Measurements from ENCODE around the gene GSG1L2. TPM values are rescaled to one million over a fixed set of nuclear protein-coding genes. Genes with fewer than 3 reads are reported as not detected.

GSG1L2 gene
- total RNA-seq, 1 donor from 2014 or later, result not detected

DNA sequence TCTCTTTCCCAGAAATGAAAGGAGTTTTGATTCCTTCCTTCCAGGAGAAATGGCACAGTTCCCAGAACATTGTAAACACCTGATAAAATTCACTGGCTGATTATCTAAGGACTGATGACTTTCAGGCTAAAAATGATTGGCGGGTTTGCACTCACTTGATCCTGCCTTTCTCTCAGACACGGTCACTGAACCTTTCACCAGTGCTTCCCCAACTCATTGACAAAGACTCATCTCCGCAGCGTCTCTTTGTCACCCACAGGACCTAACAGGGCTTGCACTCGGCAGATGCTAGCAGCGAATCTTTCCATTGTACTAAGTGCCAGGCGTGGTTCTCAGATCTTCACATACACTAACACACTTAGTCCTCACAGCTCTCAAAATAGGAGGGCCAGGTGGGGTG, 23.2 kb downstream of the GSG1L2 start:
- TF ChIP-seq, protein P1, sequence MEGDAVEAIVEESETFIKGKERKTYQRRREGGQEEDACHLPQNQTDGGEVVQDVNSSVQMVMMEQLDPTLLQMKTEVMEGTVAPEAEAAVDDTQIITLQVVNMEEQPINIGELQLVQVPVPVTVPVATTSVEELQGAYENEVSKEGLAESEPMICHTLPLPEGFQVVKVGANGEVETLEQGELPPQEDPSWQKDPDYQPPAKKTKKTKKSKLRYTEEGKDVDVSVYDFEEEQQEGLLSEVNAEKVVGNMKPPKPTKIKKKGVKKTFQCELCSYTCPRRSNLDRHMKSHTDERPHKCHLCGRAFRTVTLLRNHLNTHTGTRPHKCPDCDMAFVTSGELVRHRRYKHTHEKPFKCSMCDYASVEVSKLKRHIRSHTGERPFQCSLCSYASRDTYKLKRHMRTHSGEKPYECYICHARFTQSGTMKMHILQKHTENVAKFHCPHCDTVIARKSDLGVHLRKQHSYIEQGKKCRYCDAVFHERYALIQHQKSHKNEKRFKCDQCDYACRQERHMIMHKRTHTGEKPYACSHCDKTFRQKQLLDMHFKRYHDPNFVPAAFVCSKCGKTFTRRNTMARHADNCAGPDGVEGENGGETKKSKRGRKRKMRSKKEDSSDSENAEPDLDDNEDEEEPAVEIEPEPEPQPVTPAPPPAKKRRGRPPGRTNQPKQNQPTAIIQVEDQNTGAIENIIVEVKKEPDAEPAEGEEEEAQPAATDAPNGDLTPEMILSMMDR (IDR thresholded peaks at IDR 0.05), result no peak
- Histone ChIP-seq H3K27ac (no peak overlapping the region), H3K36me3 (no peaks in the 10 kb centered on the region), H3K4me1 (no peaks in the 10 kb centered on the region), H3K27me3 (ENCODE audit: low read depth) (no peaks in the 10 kb centered on the region), H3K9me3 (no peaks in the 10 kb centered on the region), H3K4me3 (no peak overlapping the region)
- intact Hi-C loops (cut with DNase I), result no loop called here
- DNase-seq (no peak), ATAC-seq (no peak)

DNA sequence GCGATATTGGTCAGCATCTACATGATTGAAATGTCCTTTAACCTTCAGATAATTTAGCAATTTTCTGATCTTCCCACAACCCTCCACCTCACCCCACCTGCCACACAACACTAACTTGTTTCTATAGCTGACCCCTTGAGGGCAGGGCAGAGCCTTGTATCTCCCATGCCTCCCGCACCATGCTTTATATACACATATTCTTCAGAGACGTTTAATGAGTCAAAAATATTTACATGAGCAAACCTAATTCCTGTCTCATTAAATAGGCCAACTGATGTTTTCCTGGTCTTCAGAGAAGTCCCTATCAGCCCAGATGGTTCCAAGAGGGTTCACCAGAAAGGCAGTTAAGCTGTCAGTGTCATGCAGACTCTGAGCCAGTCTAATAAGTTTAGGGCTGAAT, 23.9 kb downstream of the GSG1L2 start:
- no peaks in the 10 kb centered on the region for H3K4me1 ChIP-seq
- no peaks in the 10 kb centered on the region for H3K9me3 ChIP-seq
- no peaks in the 10 kb centered on the region for H3K27me3 ChIP-seq (ENCODE audit: low read depth)
- TF ChIP-seq, protein P1 (IDR thresholded peaks at IDR 0.05), result no peak
- H3K36me3 ChIP-seq, result no peaks in the 10 kb centered on the region
- ATAC-seq (no peak), DNase-seq (no peak)
- intact Hi-C loops (cut with DNase I), result no loop called here
- no peak overlapping the region for H3K27ac ChIP-seq
- H3K4me3 ChIP-seq, result no peak overlapping the region

DNA sequence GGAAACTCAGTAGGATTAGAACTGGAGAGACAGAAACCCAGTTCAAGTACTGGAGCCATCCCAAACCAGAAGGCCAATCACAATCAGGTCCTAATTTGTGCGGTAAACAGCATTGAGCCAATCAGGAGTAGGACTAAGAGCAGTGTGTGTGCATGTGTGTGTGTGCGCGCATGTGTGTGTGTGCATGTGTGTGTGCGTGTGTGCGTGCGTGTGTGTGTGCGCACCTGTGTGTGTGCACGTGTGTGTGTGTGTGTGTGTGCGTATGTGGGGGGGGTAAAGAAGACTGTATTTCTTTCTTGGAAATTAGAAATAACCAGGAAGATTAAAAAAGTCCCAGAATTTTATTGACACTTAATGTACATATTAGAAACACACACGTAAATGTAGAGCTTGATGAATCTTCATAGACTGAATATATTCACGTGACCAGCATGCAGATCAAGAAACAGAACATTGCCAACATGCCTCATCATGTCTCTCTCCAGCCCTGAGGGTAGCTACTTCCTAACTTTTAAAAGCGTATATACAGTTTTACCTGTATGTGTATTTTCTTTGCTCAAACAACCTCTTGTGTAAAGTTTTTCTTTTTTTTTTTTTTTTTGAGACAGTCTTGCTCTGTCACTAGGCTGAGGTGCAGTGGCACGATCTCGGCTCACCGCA, 29.6 kb downstream of the GSG1L2 start:
- Histone ChIP-seq H3K27ac (no peak overlapping the region), H3K27me3 (ENCODE audit: low read depth) (peaks cover 4% of the 10 kb centered on the region), H3K36me3 (no peaks in the 10 kb centered on the region), H3K4me3 (no peak overlapping the region), H3K9me3 (no peaks in the 10 kb centered on the region), H3K4me1 (no peaks in the 10 kb centered on the region)
- TF ChIP-seq, protein P1 (IDR thresholded peaks at IDR 0.05), result no peak
- DNase-seq (no peak), ATAC-seq (no peak)
- intact Hi-C loops (cut with DNase I), result no loop called here

DNA sequence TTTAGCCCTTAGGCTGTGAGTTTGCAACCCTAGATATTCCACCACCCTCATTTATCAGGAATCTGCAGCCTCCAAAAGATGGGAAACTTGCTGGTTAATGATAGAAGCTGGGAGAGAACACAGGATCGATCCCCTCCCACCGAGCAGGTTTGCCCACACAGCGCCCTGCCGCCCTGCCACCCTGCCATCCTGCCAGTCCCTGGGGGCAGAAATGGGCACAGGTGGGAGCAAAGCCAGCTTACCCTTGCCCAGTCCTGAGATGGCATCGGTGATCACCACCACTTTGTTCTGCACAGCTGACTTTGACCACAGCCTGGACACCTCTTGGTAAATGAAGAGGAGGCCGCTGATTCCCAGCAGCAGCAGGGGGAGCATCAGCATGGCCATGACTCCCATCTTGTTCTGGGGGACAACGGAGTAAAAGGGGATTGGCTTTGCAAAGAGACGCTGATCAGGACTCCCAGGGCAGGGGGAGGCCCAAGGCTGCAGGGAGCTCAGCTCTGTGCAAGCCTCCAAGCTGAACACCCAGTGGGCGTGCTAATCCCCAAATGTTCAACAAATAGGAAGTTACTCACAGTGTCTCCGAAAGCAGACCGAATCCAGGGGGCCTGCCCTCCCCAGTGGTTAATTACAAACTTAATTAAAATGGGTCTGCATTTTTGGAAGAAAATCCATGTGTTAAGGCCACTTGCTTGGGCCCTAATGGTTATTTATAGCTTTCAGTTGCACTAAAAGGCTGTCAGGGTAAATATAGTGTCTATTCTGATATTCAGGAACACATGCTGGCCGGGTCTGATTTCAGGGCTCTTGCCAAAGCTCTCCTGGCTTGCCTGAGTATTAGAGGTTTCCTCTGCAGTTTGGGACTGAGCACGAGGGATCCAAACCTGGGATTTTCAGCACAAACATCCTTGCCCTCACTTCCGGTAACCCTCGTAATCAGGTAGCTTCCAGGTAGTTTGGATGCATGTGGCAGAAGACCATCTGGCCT, 30.7 kb downstream of the GSG1L2 start, which contains the start of gene DHRS7C:
TSS of gene DHRS7C (minus strand) at position 704 of the 988 bp plus-strand sequence. CDS start at position 396, 308 bp downstream.
- DNase-seq, result no peak
- ATAC-seq, result no peak
- H3K4me1 ChIP-seq, result no peaks in the 10 kb centered on the region
- no peak within 1 kb of the TSS for H3K27ac ChIP-seq
- no peaks in the 10 kb centered on the region for H3K9me3 ChIP-seq
- H3K36me3 ChIP-seq, result no peaks in the 10 kb centered on the region
- H3K4me3 ChIP-seq, result no peak within 1 kb of the TSS
- TF ChIP-seq, protein P1 (IDR thresholded peaks at IDR 0.05), result no peak
- H3K27me3 ChIP-seq (ENCODE audit: low read depth), result peaks cover 4% of the 10 kb centered on the region
- intact Hi-C loops (cut with DNase I), result no loop called here

DNA sequence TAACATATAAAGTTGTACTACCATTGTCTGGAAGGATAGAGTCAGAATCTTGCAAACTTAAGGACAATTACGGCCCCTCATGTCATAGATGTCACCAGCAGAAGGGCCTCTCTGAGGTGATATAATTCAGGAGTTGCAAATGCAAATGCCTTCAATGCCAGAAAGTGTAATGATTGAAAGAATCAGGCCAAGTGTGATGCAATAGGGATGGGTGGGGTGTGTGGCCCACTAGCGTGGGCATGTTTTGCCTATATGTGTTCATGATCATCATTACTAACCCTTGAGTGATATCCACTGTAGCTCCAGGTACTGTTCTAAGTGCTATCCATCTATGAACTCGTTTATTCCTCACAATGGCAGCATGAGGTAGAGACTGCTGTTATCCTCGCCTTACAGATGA, 31.6 kb downstream of the GSG1L2 start:
- Histone ChIP-seq H3K27me3 (ENCODE audit: low read depth) (peaks cover 4% of the 10 kb centered on the region), H3K4me3 (no peak overlapping the region), H3K9me3 (no peaks in the 10 kb centered on the region), H3K27ac (no peak overlapping the region), H3K36me3 (no peaks in the 10 kb centered on the region), H3K4me1 (no peaks in the 10 kb centered on the region)
- ATAC-seq (no peak), DNase-seq (no peak)
- intact Hi-C loops (cut with DNase I), result no loop called here
- TF ChIP-seq, protein P1 (IDR thresholded peaks at IDR 0.05), result no peak
